Keratinocyte (primary cell): ENCODE results near the gene SERPINA4. TPM values are rescaled to one million over a fixed set of nuclear protein-coding genes. Genes with fewer than 3 reads are reported as not detected.

Experiments used
- DNase-seq: peaks from one replicate; pipeline ENCODE4 v3.0.0-alpha.2; 2011; ENCODE audit warnings: low read depth, missing footprints, low spot score
- FAIRE-seq: peaks from 2 replicates; lab custom pipeline; 2011; peaks lifted over from hg19 to GRCh38; lab: Jason Lieb, UNC
- H2AFZ ChIP-seq: 2 replicates; pipeline ENCODE4 v1.6.0; 2012; ENCODE audit warnings: low read length, control low read depth, inconsistent platforms; ENCODE audit not compliant: control insufficient read depth
- H3K27ac ChIP-seq: 2 replicates; pipeline ENCODE4 v1.5.1; 2011; ENCODE audit warnings: low read length; ENCODE audit not compliant: control insufficient read depth, insufficient read depth
- H3K27me3 ChIP-seq: 3 replicates; pipeline ENCODE4 v1.6.0; 2011; ENCODE audit warnings: low read length; ENCODE audit not compliant: control insufficient read depth, insufficient read depth; ENCODE audit errors: extremely low read depth
- H3K36me3 ChIP-seq, 2 experiments: 2 replicates in 1 of 2; 3 replicates in 1 of 2; pipeline ENCODE4 v1.5.1; 2011; ENCODE audit warnings: low read length in 2 of 2, mild to moderate bottlenecking in 1 of 2; ENCODE audit not compliant: control insufficient read depth in 2 of 2, insufficient read depth in 2 of 2; ENCODE audit errors: extremely low read depth in 1 of 2
- H3K4me1 ChIP-seq: 3 replicates; pipeline ENCODE4 v1.5.1; 2011; ENCODE audit warnings: low read length; ENCODE audit not compliant: control insufficient read depth, insufficient read depth; ENCODE audit errors: extremely low read depth
- H3K4me2 ChIP-seq: 3 replicates; pipeline ENCODE4 v1.6.0; 2011; ENCODE audit warnings: low read depth, low read length; ENCODE audit not compliant: control insufficient read depth, insufficient read depth; ENCODE audit errors: extremely low read depth
- H3K4me3 ChIP-seq, 3 experiments: fragments of 200-600 bp in 1 of 3; sonication (generic) in 1 of 3; 2 replicates in 2 of 3; 3 replicates in 1 of 3; pipeline ENCODE4 v1.5.1; 2011 to 2016; ENCODE audit warnings: low read length in 3 of 3, mild to moderate bottlenecking in 3 of 3, control low read depth in 2 of 3, inconsistent platforms in 1 of 3, low read depth in 1 of 3, mixed read lengths in 1 of 3, mixed run types in 1 of 3, moderate library complexity in 1 of 3; ENCODE audit not compliant: control insufficient read depth in 2 of 3, insufficient read depth in 2 of 3; ENCODE audit errors: extremely low read depth in 1 of 3
- H3K79me2 ChIP-seq: 2 replicates; pipeline ENCODE4 v1.6.0; 2012; ENCODE audit warnings: low read length; ENCODE audit not compliant: control insufficient read depth, insufficient read depth
- H3K9ac ChIP-seq: 3 replicates; pipeline ENCODE4 v1.6.0; 2011; ENCODE audit warnings: low read length; ENCODE audit not compliant: control insufficient read depth, insufficient read depth; ENCODE audit errors: extremely low read depth
- H3K9me1 ChIP-seq: 3 replicates; pipeline ENCODE4 v1.6.0; 2011; ENCODE audit warnings: low read length; ENCODE audit not compliant: control insufficient read depth, insufficient read depth; ENCODE audit errors: extremely low read depth
- H3K9me3 ChIP-seq: 2 replicates; pipeline ENCODE4 v1.5.1; 2012; ENCODE audit warnings: low read depth, low read length; ENCODE audit not compliant: control insufficient read depth
- H4K20me1 ChIP-seq: 3 replicates; pipeline ENCODE4 v1.6.0; 2011; ENCODE audit warnings: low read length; ENCODE audit not compliant: control insufficient read depth, insufficient read depth; ENCODE audit errors: extremely low read depth
- EZH2 ChIP-seq: IDR thresholded peaks from one replicate; pipeline ENCODE4 v1.6.1; 2012; ENCODE audit warnings: inconsistent platforms, mild to moderate bottlenecking, low read length, moderate library complexity
- dilution Hi-C: fragments of 300-500 bp; cut with MboI; formaldehyde crosslinking; loops from one replicate; pipeline ENCODE4 v1.7.0; 2020; ENCODE audit warnings: low sequenced_read_pairs; ENCODE audit not compliant: extremely low pct_ligation_motif_present
- polyA plus RNA-seq, 5 experiments: library from polyadenylated mRNA; depleted of rRNA in 3 of 5; stranded (reverse) in 3 of 5; stranded (forward) in 1 of 5; unstranded in 1 of 5; fragments of >200 nt; gene quantifications; 1 replicate in 1 of 5; 2 replicates in 3 of 5; 3 replicates in 1 of 5; pipeline versions ENCODE4 v1.2.1 to v1.2.3, GENCODE V29; 2011 to 2012; ENCODE audit warnings: missing spikeins in 2 of 5, low read depth in 1 of 5, low replicate concordance in 1 of 5
- TF ChIP-seq, protein P1 (sequence below), 3 experiments: IDR thresholded peaks in 1 of 3; conservative IDR thresholded peaks in 1 of 3; optimal IDR thresholded peaks in 1 of 3; 2 replicates in 2 of 3; 3 replicates in 1 of 3; pipeline versions ENCODE3 to v1.5.1; 2011; ENCODE audit warnings: low read length in 3 of 3, mild to moderate bottlenecking in 3 of 3, moderate library complexity in 2 of 3, control low read depth in 1 of 3, inconsistent platforms in 1 of 3; ENCODE audit not compliant: insufficient read depth in 2 of 3; ENCODE audit errors: extremely low read depth in 1 of 3

SERPINA4 gene
- polyA plus RNA-seq, 1 donor (not counting 4 experiments of a cell fraction or from before 2014, with no cell fraction given), result not detected

DNA sequence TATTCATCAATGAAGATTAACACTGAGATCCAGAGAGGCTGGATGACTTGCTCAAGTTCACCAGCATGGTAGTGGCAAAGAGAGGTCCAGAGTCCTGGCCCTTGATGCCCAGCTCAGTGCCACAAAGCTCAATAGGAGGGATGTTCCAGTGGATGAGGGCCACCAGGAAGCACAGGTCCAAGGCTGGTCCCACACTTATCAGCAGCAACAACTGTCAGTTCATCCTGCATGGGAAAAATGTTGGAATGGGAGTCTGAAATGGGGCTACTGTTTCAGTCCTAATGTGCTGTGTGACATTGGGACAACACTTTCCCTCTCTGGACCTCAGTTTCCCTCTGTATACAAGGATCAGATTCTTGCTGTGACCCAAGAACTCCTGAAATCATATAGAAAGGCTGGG is 31.2 kb downstream of the SERPINA4 start:
- H3K4me2 ChIP-seq, result no peak overlapping the region
- no peak for TF ChIP-seq EZH2
- TF ChIP-seq, protein P1, sequence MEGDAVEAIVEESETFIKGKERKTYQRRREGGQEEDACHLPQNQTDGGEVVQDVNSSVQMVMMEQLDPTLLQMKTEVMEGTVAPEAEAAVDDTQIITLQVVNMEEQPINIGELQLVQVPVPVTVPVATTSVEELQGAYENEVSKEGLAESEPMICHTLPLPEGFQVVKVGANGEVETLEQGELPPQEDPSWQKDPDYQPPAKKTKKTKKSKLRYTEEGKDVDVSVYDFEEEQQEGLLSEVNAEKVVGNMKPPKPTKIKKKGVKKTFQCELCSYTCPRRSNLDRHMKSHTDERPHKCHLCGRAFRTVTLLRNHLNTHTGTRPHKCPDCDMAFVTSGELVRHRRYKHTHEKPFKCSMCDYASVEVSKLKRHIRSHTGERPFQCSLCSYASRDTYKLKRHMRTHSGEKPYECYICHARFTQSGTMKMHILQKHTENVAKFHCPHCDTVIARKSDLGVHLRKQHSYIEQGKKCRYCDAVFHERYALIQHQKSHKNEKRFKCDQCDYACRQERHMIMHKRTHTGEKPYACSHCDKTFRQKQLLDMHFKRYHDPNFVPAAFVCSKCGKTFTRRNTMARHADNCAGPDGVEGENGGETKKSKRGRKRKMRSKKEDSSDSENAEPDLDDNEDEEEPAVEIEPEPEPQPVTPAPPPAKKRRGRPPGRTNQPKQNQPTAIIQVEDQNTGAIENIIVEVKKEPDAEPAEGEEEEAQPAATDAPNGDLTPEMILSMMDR (optimal IDR thresholded peaks at IDR 0.05 in 1 of 3, IDR thresholded peaks at IDR 0.05 in 1 of 3, conservative IDR thresholded peaks at IDR 0.05 in 1 of 3; ENCODE audit: extremely low read depth in 1 of 3, insufficient read depth in 2 of 3, low read length in 3 of 3), result no peak
- no peaks in the 10 kb centered on the region for H3K36me3 ChIP-seq
- no peaks in the 10 kb centered on the region for H3K4me1 ChIP-seq
- dilution Hi-C loops, result no loop called here
- no peak overlapping the region for H3K4me3 ChIP-seq
- no peak overlapping the region for H3K27ac ChIP-seq
- H3K9ac ChIP-seq, result no peak overlapping the region
- H3K9me3 ChIP-seq, result no peaks in the 10 kb centered on the region
- H3K9me1 ChIP-seq, result no peaks in the 10 kb centered on the region
- H4K20me1 ChIP-seq, result no peaks in the 10 kb centered on the region
- no peaks in the 10 kb centered on the region for H3K27me3 ChIP-seq
- H3K79me2 ChIP-seq, result no peaks in the 10 kb centered on the region
- no peak for FAIRE-seq
- no peak overlapping the region for H2AFZ ChIP-seq
- no peak for DNase-seq

DNA sequence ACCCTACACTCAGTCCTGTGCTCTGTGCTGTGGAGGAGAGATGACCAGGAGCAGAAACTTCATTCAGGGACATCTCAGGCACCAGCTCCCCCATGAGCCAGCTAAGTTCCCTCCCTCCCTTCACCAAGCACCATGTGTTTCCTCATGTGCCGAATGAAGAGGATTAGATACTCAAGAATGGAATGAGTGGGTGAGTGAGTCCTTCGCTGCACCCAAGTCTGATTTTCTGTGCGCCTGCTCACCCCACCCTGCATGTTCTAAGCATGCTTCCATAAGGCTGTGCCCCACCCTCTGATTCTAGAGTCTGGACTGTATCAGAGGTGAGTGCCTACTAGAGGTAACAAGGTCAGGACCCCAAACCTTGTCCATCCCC is 32.1 kb downstream of the SERPINA4 start:
- no peak for FAIRE-seq
- DNase-seq, result no peak
- no peak overlapping the region for H3K27ac ChIP-seq

DNA sequence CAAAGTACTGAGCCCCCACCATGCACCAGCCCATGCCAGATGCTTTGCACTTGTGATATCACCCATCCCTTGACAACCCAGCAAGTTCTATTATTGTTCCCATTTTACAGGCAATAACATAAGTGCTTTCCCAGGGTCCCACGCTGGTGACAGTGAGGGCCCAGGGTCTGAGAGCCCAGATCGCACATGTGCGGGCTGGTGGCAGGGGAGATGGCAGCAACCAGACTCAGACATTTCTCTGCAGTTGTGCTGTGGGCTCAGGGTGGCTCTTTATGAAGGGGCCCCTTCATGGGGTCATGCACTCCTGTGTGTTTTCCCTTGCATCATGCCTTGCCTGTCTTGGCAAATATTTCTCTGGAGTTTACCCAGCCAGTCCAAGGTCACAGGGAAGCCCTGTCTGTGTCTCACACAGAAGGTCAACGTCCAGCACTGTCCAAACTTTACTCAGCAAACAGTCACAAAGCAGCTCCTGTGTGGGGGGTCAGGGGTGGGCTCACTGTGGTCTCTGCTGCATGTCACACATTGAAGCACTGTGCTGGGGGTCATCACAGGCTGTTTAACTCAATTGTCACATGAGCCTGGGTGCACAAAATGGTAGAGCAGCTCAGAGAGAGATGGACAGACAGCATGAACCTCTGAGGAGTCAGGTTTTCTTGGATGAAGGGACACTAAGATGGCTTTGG is 32.6 kb downstream of the SERPINA4 start:
- Histone ChIP-seq H3K9me3 (no peaks in the 10 kb centered on the region), H3K36me3 (no peaks in the 10 kb centered on the region), H4K20me1 (no peaks in the 10 kb centered on the region), H3K9ac (no peak overlapping the region), H3K79me2 (no peaks in the 10 kb centered on the region), H3K4me1 (peaks cover 5% of the 10 kb centered on the region), H3K9me1 (no peaks in the 10 kb centered on the region), H3K4me2 (no peak overlapping the region), H2AFZ (no peak overlapping the region), H3K4me3 (no peak overlapping the region), H3K27me3 (no peaks in the 10 kb centered on the region), H3K27ac (no peak overlapping the region)
- dilution Hi-C loops, result no loop called here
- DNase-seq (no peak), FAIRE-seq (no peak)
- TF ChIP-seq, protein P1 (optimal IDR thresholded peaks at IDR 0.05 in 1 of 3, IDR thresholded peaks at IDR 0.05 in 1 of 3, conservative IDR thresholded peaks at IDR 0.05 in 1 of 3; ENCODE audit: extremely low read depth in 1 of 3, insufficient read depth in 2 of 3, low read length in 3 of 3), result no peak
- TF ChIP-seq EZH2, result no peak

More for the DNA sequence above, 32.1 kb downstream of the SERPINA4 start:
- H3K79me2 ChIP-seq, result no peaks in the 10 kb centered on the region
- H3K4me1 ChIP-seq, result no peaks in the 10 kb centered on the region
- no peaks in the 10 kb centered on the region for H4K20me1 ChIP-seq
- dilution Hi-C loops, result no loop called here
- no peaks in the 10 kb centered on the region for H3K27me3 ChIP-seq
- no peak for TF ChIP-seq EZH2
- no peaks in the 10 kb centered on the region for H3K36me3 ChIP-seq
- no peak overlapping the region for H3K4me2 ChIP-seq
- no peak overlapping the region for H2AFZ ChIP-seq
- H3K9me3 ChIP-seq, result no peaks in the 10 kb centered on the region
- no peak overlapping the region for H3K9ac ChIP-seq
- H3K4me3 ChIP-seq, result no peak overlapping the region
- no peaks in the 10 kb centered on the region for H3K9me1 ChIP-seq
